H1 (cell line): ENCODE data around the gene METTL21C. TPM values are rescaled to one million over a fixed set of nuclear protein-coding genes. Genes with fewer than 3 reads are reported as not detected.

Experiments
- CTCF ChIA-PET: fragments of 300-600 bp; sonication (Branson Sonifier 250); formaldehyde crosslinking; loops from one replicate; lab custom pipeline; 2021; ENCODE audit not compliant: partially characterized antibody; lab: Charles Lee
- POLR2A ChIA-PET: fragments of 300-600 bp; sonication (Branson Sonifier 250); formaldehyde crosslinking; loops from one replicate; lab custom pipeline; 2021; ENCODE audit warnings: inconsistent platforms; ENCODE audit not compliant: partially characterized antibody; lab: Charles Lee
- DNase-seq, 2 experiments: peaks; one replicate each; pipeline versions ENCODE4 v3.0.0 to v3.0.0-alpha.2; 2010 to 2022; ENCODE audit warnings: low spot score in 2 of 2, low read depth in 1 of 2, mixed read lengths in 1 of 2
- FAIRE-seq: peaks from 2 replicates; lab custom pipeline; 2011; peaks lifted over from hg19 to GRCh38; lab: Jason Lieb, UNC
- H2AFZ ChIP-seq: 2 replicates; pipeline ENCODE4 v1.8.1; 2012; ENCODE audit warnings: low read length, inconsistent platforms
- H2AK5ac ChIP-seq: 2 replicates; pipeline ENCODE4 v1.6.1; 2013; ENCODE audit warnings: low read depth, low read length
- H2BK120ac ChIP-seq: replicated peaks from 2 replicates; pipeline ENCODE3; 2013; ENCODE audit warnings: low read depth, low read length, inconsistent platforms
- H2BK12ac ChIP-seq: 2 replicates; pipeline ENCODE4 v1.6.1; 2013; ENCODE audit warnings: low read depth, low read length
- H2BK15ac ChIP-seq: 2 replicates; pipeline ENCODE4 v1.6.1; 2013; ENCODE audit warnings: low read length
- H2BK20ac ChIP-seq: 2 replicates; pipeline ENCODE4 v1.6.1; 2013; ENCODE audit warnings: low read length
- H2BK5ac ChIP-seq: 2 replicates; pipeline ENCODE4 v1.6.1; 2013; ENCODE audit warnings: low read depth, low read length
- H3K14ac ChIP-seq: 2 replicates; pipeline ENCODE4 v1.6.1; 2013; ENCODE audit warnings: inconsistent platforms; ENCODE audit not compliant: insufficient read length
- H3K18ac ChIP-seq: 2 replicates; pipeline ENCODE4 v1.6.1; 2013; ENCODE audit warnings: low read length; ENCODE audit errors: extremely low read depth
- H3K23ac ChIP-seq: 2 replicates; pipeline ENCODE4 v1.6.1; 2013; ENCODE audit warnings: inconsistent platforms; ENCODE audit not compliant: insufficient read length
- H3K23me2 ChIP-seq: 2 replicates; pipeline ENCODE4 v1.6.1; 2013; ENCODE audit warnings: low read depth, low read length
- H3K27ac ChIP-seq: 2 replicates; pipeline ENCODE4 v1.6.1; 2011; ENCODE audit warnings: low read depth, low read length, inconsistent platforms
- H3K27me3 ChIP-seq, 4 experiments: replicated peaks in 1 of 4; 1 replicate in 1 of 4; 2 replicates in 3 of 4; pipeline versions ENCODE4 v1.6.1 to v1.8.1; 2011 to 2013; ENCODE audit warnings: low read length in 3 of 4, mild to moderate bottlenecking in 3 of 4, inconsistent platforms in 2 of 4, mixed read lengths in 2 of 4, moderate library complexity in 1 of 4; ENCODE audit not compliant: control insufficient read depth in 3 of 4, insufficient read depth in 3 of 4; ENCODE audit errors: extremely low read depth in 1 of 4
- H3K36me3 ChIP-seq, 4 experiments: 2 replicates each; pipeline versions ENCODE4 v1.6.1 to v1.8.1; 2011 to 2013; ENCODE audit warnings: mild to moderate bottlenecking in 4 of 4, low read length in 3 of 4, moderate library complexity in 2 of 4, control low read depth in 1 of 4, inconsistent platforms in 1 of 4; ENCODE audit not compliant: insufficient read depth in 4 of 4, control insufficient read depth in 2 of 4
- H3K4ac ChIP-seq: replicated peaks from 2 replicates; pipeline ENCODE3; 2013; ENCODE audit warnings: low read length, low read depth, mixed read lengths, inconsistent platforms; ENCODE audit not compliant: insufficient read length
- H3K4me1 ChIP-seq, 4 experiments: replicated peaks in 1 of 4; 1 replicate in 1 of 4; 2 replicates in 3 of 4; pipeline versions ENCODE4 v1.6.1 to v1.8.1; 2011 to 2013; ENCODE audit warnings: low read length in 3 of 4, inconsistent platforms in 2 of 4, mixed read lengths in 1 of 4; ENCODE audit not compliant: insufficient read depth in 4 of 4, control insufficient read depth in 3 of 4
- H3K4me2 ChIP-seq, 2 experiments: 2 replicates each; pipeline versions ENCODE4 v1.6.1 to v1.8.1; 2011 to 2013; ENCODE audit warnings: low read depth in 2 of 2, low read length in 2 of 2, control low read depth in 1 of 2, inconsistent platforms in 1 of 2, mild to moderate bottlenecking in 1 of 2; ENCODE audit not compliant: insufficient read depth in 1 of 2
- H3K4me3 ChIP-seq, 4 experiments: fragments of 200-600, 300-600 bp in 1 of 4; sonication (generic), shearing (Covaris generic), sonication (Bioruptor Twin) in 1 of 4; 2 replicates each; pipeline versions ENCODE4 v1.5.1 to v1.8.1; 2011 to 2016; ENCODE audit warnings: low read length in 4 of 4, low read depth in 3 of 4, control low read depth in 2 of 4, inconsistent platforms in 2 of 4, mild to moderate bottlenecking in 2 of 4, mixed read lengths in 1 of 4, moderate library complexity in 1 of 4; ENCODE audit not compliant: insufficient read depth in 2 of 4; ENCODE audit errors: extremely low read depth in 1 of 4
- H3K56ac ChIP-seq: replicated peaks from 2 replicates; pipeline ENCODE3; 2013; ENCODE audit warnings: low read depth, mild to moderate bottlenecking, mixed read lengths, low read length, inconsistent platforms; ENCODE audit not compliant: insufficient read length
- H3K79me1 ChIP-seq: 2 replicates; pipeline ENCODE4 v1.6.1; 2013; ENCODE audit warnings: low read depth, low read length, control low read depth
- H3K79me2 ChIP-seq, 2 experiments: 2 replicates each; pipeline versions ENCODE4 v1.6.1 to v1.8.1; 2012 to 2013; ENCODE audit warnings: low read length in 2 of 2, mild to moderate bottlenecking in 2 of 2, inconsistent platforms in 1 of 2; ENCODE audit not compliant: insufficient read depth in 2 of 2, control insufficient read depth in 1 of 2
- H3K9ac ChIP-seq, 4 experiments: replicated peaks in 1 of 4; 1 replicate in 1 of 4; 2 replicates in 3 of 4; pipeline versions ENCODE4 v1.6.1 to v1.8.1; 2011 to 2013; ENCODE audit warnings: low read depth in 3 of 4, low read length in 3 of 4, control low read depth in 2 of 4, mild to moderate bottlenecking in 2 of 4, moderate library complexity in 2 of 4, inconsistent platforms in 1 of 4; ENCODE audit errors: extremely low read depth in 1 of 4
- H3K9me3 ChIP-seq, 2 experiments: 2 replicates each; pipeline versions ENCODE4 v1.6.1 to v1.8.1; 2012 to 2013; ENCODE audit warnings: mild to moderate bottlenecking in 2 of 2, moderate library complexity in 2 of 2, control low read depth in 1 of 2, inconsistent platforms in 1 of 2, low read depth in 1 of 2, low read length in 1 of 2, mixed read lengths in 1 of 2; ENCODE audit not compliant: insufficient read depth in 2 of 2
- H4K20me1 ChIP-seq, 2 experiments: replicated peaks in 1 of 2; 2 replicates each; pipeline versions ENCODE3 to v1.8.1; 2011 to 2013; ENCODE audit warnings: inconsistent platforms in 2 of 2, low read length in 2 of 2, mild to moderate bottlenecking in 1 of 2; ENCODE audit not compliant: insufficient read depth in 2 of 2, control insufficient read depth in 1 of 2
- H4K5ac ChIP-seq: 2 replicates; pipeline ENCODE4 v1.6.1; 2013; ENCODE audit warnings: low read length, low read depth, mixed read lengths, inconsistent platforms; ENCODE audit not compliant: insufficient read length
- H4K8ac ChIP-seq: 2 replicates; pipeline ENCODE4 v1.8.0; 2013; ENCODE audit warnings: mild to moderate bottlenecking, moderate library complexity, low read length, inconsistent platforms; ENCODE audit not compliant: insufficient read depth; ENCODE audit errors: extremely low read depth
- H4K91ac ChIP-seq: replicated peaks from 2 replicates; pipeline ENCODE3; 2013; ENCODE audit warnings: low read length, mixed read lengths, inconsistent platforms; ENCODE audit not compliant: insufficient read length
- EP300 ChIP-seq, 2 experiments: IDR thresholded peaks; 1 replicate in 1 of 2; 2 replicates in 1 of 2; pipeline ENCODE4 v1.6.1; 2011 to 2012; ENCODE audit warnings: low read depth in 2 of 2, low read length in 2 of 2, mild to moderate bottlenecking in 2 of 2, borderline replicate concordance in 1 of 2, inconsistent platforms in 1 of 2, moderate library complexity in 1 of 2
- polyA plus RNA-seq, 7 experiments: library from polyadenylated mRNA; depleted of rRNA in 3 of 7; stranded (reverse) in 5 of 7; unstranded in 2 of 7; fragments of >200 nt in 5 of 7; fragments of 200-250 nt in 2 of 7; gene quantifications; 1 replicate in 5 of 7; 2 replicates in 1 of 7; 4 replicates in 1 of 7; pipeline versions ENCODE4 v1.2.1 to v1.2.3, GENCODE V29; 2011 to 2013; ENCODE audit warnings: missing spikeins in 2 of 7, mixed read lengths in 2 of 7
- total RNA-seq: library from RNA; stranded (reverse); fragmentation: NEBNext Ultra II Directional; extraction: Animal tissue kit (Norgen Biotek cat#: 25700); gene quantifications from 2 replicates; pipeline ENCODE4 v1.2.1, GENCODE V29; 2021

Gene METTL21C
- total and polyA plus RNA-seq, 2 of the 8 experiments (the other 6 are each of a cell fraction or from before 2014, with no cell fraction given), result not detected

DNA sequence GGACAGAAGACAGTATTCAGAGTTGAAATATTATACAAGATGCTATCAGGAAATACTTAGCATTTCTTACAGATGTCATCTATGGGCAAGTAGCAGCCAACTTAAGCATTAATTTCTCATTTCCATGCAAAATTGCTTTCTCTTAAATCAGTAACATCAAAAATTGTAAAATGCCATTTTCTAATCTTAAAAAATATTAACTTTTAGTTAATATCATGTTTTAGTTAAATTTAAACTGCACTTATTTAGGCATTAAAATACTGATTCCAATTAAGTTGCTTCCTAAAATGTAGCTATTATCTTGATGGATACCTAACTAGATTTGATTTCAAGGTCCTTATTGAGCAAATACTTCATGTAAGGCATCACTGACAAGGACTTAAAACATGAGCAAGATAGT lies 27.8 kb downstream of the METTL21C start:
- CTCF ChIA-PET, result interaction anchor here (0.6 to 1.1 kb wide), 2 partner anchors 8 to 18 kb away, joined by 3 to 5 read pairs; no protein-coding TSS in a partner anchor
- Histone ChIP-seq H2BK20ac (no peak overlapping the region), H3K36me3 (peaks cover 14 to 60% (median 42%) of the 10 kb centered on the region in 4 experiments), H3K9me3 (peaks cover 16 to 18% of the 10 kb centered on the region in 2 experiments), H4K8ac (no peak overlapping the region), H3K4me2 (no peak overlapping the region), H3K4ac (no peak overlapping the region), H3K4me1 (no peaks in the 10 kb centered on the region), H2BK120ac (no peak overlapping the region), H4K20me1 (no peaks in the 10 kb centered on the region), H3K4me3 (no peak overlapping the region), H2BK15ac (no peak overlapping the region), H3K79me1 (no peaks in the 10 kb centered on the region), H4K5ac (no peak overlapping the region), H3K23me2 (no peaks in the 10 kb centered on the region), H3K27ac (no peak overlapping the region), H2BK5ac (no peak overlapping the region), H2BK12ac (no peak overlapping the region), H3K56ac (no peak overlapping the region), H4K91ac (no peak overlapping the region), H2AK5ac (no peak overlapping the region), H2AFZ (no peak overlapping the region), H3K23ac (no peak overlapping the region), H3K14ac (no peak overlapping the region), H3K9ac (no peak overlapping the region), H3K18ac (no peak overlapping the region), H3K27me3 (no peaks in the 10 kb centered on the region), H3K79me2 (no peaks in the 10 kb centered on the region)
- DNase-seq (no peak), FAIRE-seq (no peak)
- no peak for TF ChIP-seq EP300 (IDR thresholded peaks at IDR 0.05; ENCODE audit: borderline replicate concordance in 1 of 2, low read depth in 2 of 2, low read length in 2 of 2)
- POLR2A ChIA-PET, result no interaction called here
